HG03066 (cell line): ENCODE data around the gene RAD52.
"Not testable (repeated sequence)": the region's sequence is repeated elsewhere in the genome, so short reads cannot be mapped to it uniquely, and the experiment has no call there.

Source experiments
- ATAC-seq: cut with Tn5 transposase; IDR thresholded peaks from one replicate; pipeline ENCODE4 v1.9.1; 2021; ENCODE audit warnings: low read depth; ENCODE audit not compliant: unreplicated experiment

The RAD52 gene

DNA sequence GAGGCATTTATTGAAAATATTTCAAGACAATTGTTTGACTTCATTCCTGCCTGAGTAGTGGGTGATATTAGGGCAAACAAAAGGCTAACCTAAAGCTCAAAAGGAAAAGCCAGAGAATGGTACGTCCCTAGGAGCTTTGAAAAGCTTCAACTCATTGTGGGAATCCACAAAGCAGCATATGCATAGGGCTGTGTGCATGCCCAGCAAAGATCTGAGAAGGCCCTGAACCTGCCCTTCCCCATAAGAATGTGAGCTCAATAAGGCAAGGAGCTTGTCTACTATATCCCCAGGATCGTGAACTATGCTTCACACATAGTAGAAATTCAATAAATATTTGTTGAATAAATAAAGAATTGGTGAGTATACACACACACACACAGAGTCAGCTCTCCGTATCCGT lies 19.1 kb upstream of the RAD52 start:
- no peak for ATAC-seq

DNA sequence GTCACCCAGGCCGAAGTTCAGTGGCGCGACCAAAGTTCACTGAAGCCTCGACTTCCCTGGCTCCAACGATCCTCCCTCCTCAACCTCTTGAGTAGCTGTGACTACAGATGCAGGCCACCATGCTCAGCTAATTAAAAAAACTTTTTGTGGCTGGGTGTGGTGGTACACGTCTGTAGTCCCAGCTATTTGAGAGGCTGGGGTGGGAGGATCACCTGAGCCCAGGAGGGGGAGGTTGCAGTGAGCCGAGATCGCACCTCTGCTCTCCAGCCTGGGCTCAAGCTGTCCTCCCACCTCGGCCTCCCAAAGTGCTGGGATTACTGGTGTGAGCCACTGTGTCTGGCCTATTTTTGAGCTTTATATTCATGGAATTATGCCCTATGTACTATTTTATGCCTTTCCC lies 18.1 kb upstream of the RAD52 start:
- no peak for ATAC-seq

DNA sequence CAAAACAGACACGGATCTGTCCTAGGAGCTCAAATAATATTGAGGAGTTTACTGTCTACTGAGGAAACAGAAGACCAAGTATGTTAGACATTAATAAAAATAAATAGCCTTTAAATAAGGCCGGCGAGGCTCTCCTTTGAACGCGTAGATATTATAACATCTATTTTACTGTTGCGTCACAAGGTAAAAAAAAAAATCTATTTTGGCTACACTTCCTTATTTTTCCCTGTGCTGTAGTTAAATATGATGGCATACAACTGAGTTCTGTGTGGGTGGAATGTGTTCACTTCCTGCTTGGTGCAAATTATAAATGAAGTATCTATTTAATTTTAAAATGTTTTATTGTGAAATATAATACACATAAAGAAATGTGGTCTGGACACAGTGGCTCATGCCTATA lies 17.2 kb upstream of the RAD52 start:
- no peak for ATAC-seq

DNA sequence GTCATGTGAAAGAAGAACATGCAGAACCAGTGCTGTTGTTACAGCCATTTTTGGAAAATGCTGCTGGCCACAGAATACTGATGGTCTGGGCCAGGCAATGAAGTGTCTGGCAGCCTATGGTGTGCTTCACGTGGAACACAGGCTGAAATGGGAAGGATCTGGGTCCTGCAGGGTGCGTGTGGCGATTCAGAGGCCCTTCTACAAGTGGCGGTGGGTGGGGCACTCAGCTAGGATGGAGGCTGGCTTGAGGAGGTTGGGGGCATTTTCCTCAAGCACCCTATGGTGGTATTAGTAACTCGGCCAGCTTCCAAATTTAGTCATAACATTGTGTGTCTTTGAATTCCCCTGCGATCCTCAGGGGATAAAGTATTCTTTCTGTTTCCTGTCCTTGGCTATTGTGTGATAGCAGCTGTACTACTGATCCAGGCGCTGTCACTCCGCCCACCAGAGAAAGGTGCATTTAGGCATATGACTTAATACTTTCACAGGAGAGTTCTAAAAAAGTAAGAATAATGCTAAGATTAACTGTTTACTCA lies 9.2 kb upstream of the RAD52 start:
- ATAC-seq, result no peak

DNA sequence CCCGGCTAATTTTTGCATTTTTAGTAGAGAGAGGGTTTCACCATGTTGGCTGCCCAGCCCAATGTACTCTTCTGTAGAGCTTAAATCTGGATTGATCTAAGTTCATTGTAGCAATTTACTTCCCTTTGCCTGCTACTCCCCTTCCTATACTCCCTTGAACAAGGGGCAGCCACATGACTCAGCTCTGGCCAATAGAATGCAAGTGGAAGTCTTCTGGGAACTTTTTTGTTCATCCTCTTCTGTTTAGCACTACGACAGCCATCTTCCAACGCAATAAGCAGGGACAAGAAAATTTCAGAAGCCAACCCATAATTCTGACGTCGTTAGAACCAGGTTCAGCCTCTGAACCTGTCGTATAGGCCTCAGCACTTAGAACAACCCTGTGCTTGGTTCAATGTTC lies 6.4 kb upstream of the RAD52 start:
- ATAC-seq, result no peak

DNA sequence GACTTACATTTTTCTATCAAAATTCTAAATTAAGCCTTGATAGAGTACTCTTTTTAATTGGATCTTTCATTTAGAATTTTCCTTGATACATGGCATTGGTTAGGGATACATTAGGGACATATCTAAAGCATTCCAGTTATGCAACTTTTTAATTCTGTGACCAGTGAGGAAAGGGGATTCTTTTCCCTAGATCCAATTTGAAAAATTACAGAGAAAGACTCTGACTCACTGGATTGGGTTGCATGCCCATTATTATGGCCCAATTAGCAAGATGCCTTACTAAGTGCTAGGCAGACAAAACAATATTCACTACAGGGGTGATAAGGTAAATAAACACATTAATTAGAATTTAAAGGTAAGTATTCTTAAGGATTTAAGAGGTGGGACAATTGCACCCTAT lies 5.2 kb upstream of the RAD52 start:
- ATAC-seq, result no peak

DNA sequence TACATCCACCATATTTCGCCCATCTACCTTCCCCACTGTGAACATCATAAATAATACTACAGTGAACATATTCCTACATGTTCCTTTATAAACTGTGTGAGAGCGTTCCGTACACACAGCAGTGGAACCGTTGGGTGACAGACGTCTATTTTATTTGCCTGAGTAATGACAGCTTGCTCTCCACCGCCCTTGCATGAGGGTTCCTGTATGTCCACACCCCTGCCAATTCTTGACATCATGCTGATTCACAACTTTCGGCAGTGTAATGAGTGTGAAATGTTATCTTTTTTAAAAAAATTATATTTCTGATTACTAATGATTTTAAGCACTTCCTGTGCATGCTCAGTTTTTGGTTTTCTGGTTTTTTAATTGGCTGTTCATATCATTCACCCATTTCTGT lies 4.3 kb upstream of the RAD52 start:
- no peak for ATAC-seq

DNA sequence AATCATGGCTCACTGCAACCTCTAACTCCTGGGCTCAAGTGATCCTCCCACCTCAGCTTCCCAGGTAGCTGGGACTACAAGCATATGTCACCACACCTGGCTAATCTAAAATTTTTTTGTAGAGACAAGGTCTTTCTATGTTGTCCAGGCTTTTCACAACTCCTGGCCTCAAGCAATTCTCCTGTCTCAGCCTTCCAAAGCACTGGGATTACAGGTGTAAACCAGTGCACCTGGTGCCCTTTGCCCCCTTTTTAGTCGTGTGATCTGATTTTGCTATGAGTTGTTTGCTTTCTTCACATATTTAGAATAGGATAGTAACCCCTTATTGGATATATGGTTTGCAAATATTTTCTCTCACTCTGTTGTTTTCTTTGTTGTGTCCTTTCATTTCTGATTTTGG lies 1.7 kb upstream of the RAD52 start:
- ATAC-seq, result no peak

DNA sequence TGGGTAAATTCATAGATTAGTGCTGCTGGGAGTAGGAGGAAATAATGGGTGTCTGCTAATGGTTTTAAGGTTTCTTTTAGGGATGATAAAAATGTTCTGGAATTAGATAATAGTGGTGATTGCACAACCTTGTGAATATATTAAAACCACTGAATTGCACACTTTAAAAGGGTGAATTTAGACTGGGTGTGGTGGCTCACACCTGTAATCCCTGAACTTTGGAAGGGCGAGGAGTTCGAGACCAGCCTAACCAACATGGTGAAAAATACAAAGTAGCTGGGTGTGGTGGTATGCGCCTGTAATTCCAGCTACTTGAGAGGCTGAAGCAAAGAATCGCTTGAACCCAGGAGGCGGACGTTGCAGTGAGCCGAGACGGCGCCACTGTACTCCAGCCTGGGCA lies 1.3 kb downstream of the RAD52 start:
- ATAC-seq, result no peak

DNA sequence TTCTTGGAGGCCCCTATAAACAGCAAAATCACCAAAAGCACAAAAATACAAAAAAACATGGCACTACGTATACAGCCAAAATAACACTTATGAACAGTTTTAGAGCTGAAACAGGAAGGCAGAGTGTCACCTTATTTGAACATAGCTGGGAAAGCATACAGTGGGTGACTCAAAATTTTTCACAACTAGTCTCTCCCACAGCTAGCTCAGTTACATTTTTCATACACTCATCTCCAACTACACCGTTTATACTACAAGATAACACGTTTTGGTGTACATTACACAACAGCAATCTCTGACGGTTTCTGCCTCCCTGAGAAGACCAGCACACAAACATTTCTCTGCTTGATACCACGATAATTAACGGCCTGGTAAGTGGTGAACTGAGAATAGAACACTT lies 2.9 kb downstream of the RAD52 start:
- no peak for ATAC-seq

DNA sequence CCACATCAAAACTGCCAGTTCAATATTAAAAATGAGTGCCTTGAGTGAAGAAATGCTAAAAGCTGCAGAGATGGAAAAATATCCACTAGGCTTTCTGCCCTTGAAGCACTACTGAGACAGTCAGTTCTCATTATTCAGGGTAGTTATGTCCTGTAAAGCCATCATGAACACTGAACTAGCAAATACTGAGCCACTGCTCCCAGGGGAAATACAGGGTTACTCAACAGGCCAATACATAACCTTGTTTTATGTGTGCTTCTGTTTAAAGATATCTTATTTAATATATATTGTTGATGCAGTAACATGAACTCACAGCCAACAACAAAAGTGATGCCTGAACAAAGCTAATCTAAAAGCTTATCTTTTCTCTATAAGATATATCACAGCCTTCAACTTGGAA lies 3.3 kb downstream of the RAD52 start:
- no peak for ATAC-seq

DNA sequence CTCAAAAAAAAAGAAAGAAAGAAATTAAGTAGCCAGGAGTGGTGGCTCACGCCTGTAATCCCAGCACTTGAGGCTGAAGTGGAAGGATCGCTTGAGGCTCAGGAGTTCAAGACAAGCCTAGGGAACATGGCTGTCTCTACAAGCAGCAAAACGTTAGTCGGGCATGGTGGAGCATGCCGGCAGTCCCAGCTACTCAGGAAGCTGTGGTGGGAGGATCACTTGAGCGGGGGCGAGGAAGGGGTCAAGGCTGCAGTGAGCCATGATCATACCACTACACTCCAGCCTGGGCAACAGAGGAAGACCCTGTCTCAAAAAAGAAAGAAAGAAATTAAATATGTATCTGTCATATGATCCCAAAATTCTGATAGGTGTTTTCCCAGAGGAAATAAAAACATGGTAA lies 5.3 kb downstream of the RAD52 start:
- ATAC-seq, result no peak

DNA sequence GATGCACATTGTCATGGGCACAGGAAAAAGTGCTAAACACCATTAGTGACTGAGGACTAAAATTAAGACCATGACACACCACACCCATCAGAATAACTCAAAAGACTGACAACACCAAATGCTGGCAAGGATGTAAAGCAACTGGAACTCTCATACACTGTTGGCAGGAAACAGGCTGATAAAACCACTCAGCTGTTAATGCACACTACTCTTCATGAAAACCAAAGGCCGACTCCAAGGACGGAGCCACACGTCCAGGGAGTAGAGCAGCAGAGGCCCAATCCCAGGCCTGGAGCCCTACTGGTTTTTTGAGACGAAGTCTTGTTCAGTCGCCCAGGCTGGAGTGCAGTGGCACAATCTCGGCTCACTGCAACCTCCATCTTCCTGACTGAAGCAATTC lies 6.4 kb downstream of the RAD52 start:
- ATAC-seq, result no peak

DNA sequence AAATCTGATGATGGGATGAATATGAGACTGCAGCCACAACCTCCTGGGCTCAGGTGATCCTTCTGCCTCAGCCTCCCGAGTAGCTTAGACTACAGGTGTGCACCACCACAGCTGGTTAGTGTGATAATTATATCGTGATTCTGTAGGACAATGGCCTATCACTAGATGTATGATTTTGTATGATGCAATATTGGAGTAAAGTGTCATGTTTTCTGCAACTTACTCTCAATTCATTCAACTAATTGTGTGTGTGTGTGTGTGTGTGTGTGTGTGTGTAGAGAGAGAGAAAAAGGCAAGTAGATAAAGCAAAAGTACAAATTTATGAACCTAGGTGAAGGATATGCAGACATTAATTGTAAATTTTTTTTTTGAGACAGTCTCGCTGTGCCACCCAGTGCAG lies 10.7 kb downstream of the RAD52 start:
- no peak for ATAC-seq

DNA sequence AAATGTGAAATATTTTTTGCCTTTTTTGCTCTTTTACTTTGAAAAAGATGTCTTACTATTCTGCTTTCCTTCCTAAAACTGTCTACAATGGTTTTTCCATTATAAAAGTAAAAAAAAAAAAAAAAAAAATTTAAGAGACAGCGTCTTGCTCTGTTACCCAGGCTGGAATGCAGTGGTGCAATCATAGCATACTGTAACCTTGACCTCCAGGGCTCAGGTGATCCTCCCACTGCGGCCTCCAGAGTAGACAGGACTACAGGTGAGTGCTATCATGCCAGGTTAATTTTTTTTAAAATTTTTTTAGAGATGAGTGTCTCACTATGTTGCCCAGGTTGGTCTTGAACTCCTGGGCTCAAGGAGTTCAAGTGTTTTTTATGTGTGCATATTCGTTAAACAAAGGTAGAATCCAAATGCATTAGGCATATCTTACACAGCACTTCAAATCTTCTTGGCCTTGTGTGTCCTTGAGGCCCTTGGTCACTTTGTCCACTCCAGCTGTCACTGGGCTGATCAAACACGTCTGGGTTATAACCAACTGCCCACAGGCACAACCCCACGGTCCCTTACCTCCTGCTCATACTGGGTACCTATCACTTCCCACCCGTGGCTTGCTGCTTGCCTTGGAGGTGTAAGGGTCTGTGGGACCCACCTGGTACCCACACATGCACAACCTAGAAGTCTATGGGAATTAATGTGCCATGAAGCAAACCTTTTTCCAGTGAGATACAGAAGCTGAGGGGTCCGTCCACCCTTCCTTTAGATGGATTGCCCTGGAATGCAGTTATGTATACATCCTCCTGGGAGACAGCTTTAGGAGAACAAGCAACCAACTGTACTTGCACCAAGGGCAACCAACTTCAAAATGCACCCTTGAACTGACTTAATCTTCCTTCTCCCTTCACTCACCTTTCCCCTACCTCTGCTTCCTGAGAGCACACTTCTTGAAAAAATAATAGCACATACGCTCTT lies 12.8 kb downstream of the RAD52 start:
- no peak for ATAC-seq

DNA sequence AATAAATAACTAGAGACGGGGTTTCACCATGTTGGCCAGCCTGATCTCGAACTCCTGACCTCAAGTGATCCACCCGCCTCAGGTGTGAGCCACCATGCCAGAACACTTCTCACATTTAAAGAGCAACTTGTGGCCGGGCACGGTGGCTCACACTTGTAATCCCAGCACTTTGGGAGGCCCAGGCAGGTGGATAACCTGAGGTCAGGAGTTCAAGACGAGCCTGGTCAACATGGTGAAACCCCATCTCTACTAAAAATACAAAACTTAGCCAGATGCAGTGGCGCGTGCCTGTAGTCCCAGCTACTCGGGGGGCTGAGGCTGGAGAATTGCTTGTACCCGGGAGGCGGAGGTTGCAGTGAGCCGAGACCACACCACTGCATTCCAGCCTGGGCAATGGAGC lies 13.6 kb downstream of the RAD52 start:
- ATAC-seq, result not testable (repeated sequence)

DNA sequence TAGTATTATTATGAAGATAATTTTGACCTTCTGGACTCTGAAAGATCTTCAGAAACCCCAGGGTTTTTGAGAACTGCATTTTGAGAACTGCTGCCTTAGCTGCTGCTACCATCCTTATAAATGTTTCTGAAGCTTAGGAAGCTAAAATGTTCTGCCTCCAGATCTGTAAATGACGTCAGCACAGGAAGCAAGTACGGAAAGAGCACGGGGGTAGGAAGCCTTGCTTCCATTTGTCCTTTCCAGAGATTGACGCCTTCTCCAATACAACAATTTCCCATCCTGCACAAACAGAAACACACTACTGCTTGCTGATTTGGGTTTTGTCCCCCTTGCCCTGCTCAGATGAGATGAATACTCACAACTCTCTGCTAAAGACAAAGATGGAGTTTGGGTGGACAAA lies 17.9 kb downstream of the RAD52 start:
- ATAC-seq, result no peak

DNA sequence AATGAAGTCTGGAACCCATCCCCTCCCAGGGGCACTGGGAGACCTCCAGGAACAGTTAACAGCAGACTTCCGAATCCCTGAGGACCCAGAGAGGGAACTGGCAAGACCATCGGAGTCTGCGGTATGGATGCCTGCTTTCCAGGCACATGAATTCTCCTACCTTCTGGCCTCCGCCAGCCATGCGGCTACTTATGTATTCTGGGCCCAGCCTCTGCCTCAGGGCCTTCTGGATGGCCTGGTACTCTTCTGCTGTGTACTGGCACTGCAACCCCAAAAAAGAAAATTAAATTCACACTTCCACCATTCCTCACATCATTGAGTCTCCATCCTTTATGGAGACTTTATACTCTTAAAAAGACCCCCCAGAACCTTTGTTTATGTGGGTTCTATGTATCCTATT lies 18.4 kb downstream of the RAD52 start:
- no peak for ATAC-seq

DNA sequence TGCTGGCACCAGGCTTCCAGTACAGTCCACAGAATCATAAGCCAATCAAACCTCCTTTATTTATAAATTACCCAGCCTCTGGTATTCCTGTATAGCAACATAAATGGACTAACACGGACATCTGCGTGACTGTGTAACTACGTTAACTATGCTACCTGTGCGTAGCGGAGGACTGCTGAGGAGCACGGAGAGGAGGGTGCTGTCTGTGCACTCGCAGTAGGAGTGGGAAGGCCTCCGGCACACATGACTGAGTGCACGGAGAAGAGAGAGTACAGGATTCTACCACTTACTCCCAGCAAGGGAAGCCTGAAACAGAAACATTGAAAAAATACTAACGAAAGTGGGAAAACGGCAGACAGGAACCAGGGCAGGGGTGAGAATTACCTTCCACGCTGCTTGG lies 22.9 kb downstream of the RAD52 start:
- ATAC-seq, result no peak

DNA sequence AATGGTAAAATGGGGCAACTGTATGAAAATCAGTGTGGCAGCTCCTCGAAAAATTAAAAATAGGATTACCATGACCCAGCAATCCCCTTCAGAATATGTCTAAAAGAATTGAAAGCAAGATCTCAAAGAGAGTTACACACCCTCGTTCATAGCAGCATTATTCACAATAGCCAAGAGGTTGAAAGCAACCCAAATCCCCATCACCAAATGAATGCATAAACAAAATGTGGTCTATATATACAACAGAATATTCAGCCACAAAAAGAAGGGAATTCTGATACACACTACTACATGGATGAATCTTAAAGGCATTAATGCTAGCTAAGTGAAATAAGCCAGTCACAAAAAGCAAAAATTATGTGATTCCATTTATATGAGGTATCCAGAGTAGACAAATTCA lies 27.2 kb downstream of the RAD52 start:
- no peak for ATAC-seq

DNA sequence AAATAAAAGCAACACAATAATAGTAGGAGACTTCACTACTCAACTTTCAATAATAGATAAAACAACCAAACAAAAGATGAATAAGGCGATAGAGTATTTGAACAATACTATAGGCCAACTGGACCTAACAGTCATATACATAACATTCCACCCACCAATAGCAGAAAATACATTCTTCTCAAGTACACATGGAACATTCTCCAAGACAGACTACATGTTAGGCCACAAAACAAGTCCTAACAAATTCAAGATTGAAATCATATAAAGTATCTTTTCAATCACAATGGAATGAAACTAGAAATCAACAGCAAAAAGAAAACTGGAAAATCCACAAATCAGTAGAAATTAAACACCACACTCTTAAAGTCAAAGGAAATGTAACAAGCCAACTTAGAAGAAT lies 28.8 kb downstream of the RAD52 start:
- no peak for ATAC-seq

DNA sequence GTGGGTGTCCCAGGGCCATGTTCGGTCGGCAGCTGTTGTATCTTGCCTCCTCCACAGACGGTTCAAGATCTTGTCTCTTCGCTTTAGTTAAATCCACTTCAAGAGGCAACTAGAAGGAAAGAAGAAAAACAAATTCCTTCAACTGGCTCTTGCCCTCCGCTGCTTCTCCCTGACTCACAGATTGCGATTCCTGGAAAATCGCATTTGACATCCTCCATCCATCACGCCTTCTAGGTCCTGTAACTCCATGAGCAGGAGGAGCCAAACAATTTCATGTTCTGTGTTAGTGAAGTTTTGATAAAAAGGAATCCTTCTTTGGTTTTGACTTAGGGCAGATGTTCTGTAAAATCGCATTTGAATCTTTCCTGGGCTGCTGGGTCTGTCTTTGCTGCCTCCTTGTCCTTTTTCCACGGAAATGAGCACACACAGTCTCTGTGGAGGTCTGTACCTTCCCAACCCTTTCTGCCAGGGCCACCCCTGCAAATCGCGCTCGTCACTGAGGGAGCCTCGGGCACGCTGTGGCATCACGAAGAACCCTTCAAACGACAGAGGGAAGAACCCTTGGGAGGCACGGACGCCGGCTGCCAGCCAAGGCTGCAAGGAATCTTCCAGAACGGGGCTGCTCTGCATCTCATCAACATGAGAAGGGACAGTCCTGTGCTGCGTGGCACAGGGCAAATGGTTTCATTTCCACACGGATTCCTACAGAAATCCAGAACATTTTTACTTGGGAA lies 32.6 kb downstream of the RAD52 start:
- no peak for ATAC-seq
